Measurements from ENCODE around the gene ZNF860.

Gene ZNF860

DNA sequence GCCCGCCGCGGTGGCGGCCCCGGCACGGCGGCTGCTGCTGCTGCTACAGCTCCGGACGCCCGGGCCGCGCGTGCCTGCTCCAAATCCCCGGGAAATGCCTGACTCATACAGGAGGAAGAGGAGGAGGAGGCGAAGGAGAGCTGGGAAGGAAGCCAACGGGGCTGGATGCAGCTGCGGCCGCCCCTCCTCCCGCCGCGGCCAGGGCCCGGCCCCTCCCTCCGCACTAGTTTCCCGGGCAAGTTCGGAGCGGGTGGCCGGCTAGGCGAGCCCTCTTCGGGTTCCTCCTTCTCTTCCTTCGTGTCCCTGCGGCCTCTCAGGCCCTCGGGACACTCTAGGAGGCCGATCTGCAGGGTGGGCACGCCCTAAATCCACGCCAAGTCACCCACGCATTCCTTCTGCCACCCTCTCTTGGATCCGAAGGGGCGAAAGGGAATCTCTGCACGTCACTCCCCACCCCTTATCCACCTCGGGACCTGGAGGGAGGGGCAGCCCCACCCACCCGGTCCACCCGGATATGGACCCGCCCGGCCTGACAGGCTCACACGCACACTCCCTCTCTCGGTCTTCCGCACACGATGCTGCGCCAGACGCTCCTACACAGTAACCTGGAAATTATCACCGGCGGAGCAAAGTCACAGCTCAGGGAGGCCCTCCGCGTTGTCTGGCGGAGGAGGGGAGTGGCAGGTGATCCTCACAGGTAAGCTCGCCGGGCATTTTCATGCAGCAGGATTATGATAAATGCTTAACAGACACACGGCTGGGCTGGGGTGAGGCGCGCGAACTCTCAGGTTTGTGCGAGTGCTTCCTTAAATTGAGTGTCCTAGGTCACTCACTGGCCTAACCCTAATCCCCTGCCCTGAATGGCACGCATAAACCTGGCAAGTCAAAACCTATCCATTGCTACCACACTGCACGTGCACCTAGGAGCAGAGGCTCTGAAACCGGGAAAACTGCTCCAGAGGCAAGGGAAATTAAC, at the start of gene ZNF860, which contains the start of gene OSBPL10:
TSS of gene ZNF860 (plus strand) at position 545 of the 976 bp plus-strand sequence. CDS start 7,330 bp downstream, outside the sequence.
TSS of gene OSBPL10 (minus strand) at position 57 of the 976 bp plus-strand sequence. CDS start 83 bp downstream, outside the sequence.
- peak; percentile 61 for DNase-seq

GRCh38 chr3:31932990-31933389, 48.6 kb upstream of the ZNF860 start:
- no peak for DNase-seq

DNA sequence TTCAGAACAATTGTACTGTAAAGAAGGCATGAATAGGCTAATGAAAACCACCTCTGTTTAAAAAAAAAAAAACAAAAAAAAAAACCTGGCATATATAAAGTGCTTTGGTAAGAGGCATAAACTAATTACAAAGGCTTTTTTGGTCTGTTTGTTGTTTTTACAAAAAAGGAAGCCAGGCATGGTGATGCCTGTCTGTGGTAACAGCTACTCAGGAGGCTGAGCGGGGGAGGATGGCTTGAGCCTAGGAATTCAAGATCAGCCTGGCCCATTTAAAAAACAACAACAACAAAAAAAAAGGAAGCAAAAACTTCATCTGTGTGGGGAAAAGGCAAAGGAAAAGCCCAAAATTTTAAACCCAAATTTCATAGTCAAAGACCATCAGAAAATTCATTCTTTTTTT, 47.5 kb upstream of the ZNF860 start:
- DNase-seq = no peak

DNA sequence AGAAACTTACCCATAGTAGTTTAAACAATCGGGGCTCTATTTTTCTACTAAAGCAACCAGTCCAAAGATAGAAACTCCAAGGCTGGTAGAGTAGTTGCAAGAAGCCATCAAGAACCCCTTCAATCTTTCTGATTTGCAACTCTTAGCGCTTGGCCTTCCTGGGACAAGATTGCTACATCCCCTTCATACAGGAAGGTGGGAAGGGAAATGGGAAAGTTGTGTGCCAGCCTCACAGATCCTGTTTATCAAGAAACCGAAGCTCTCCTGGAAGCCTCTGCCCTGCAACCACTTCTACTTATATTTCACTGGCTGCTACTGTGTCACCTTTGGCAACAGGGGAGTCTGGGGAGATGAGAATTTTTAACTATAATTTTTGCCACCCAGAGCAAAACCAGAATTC, 46.7 kb upstream of the ZNF860 start:
- no peak for DNase-seq

DNA sequence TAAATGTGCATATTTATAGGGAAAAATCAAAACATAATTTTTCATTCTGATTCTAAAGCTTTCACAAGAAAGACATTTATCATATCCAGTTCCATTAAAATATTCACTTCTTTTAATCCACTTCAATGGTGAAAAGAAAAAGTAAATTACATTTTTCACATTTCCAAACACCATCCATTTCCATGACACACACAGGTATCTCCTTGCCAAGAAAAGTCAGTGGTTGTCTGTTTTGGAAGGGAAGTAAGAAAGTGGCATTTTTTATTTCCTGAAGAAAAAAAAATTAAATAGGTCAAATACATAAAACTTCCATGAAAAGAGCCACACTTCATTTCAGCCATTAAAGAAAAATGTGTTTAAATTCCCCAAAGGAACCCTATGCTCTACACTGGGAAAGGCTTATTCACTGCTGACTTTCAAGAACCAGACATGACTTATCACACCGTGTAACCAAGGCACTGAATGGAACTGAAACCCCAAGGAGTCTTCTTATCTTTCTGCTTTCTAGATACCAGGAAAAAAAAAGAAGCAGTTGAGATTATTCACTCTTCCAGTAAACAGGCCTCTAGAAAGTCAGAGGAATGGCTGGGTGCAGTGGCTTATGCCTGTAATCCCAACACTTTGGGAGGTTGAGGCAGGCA, 45.0 kb upstream of the ZNF860 start:
- no peak for DNase-seq

DNA sequence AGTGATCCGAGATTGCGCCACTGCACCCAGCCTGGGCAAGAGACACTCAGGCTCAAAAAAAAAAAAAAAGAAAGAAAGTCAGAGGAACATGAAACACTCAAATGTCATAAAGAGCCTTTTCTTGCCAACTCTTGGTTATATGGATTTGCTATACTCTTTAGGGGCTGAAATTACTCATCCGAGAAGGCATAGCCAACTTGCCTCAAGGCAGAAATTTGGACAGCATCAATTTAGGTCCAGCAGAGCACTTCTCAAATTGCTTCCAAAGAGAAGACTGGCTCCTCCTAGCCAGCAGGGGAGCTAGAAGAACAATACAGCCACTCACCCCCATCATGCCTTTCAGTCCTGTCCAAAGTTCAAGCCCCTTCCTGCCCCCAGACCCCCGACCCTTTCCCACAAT, 44.3 kb upstream of the ZNF860 start:
- no peak for DNase-seq

DNA sequence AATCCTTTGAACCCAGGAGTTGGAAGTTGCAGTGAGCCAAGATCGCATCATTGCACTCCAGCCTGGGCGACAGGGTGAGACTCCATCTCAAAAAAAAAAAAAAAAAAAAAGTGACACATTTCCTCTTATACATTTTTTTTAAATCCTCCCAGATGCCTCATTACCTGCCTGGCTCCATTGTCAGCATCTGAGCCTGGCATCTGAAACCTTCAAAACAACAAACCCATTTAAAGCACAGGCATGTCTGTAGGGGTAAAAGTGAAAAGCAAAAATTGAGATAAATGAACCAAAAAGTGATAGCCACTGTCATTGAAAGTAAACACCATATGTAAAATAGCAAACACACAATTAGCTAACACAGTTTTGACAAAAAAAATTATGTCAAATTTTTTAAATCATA, 39.1 kb upstream of the ZNF860 start:
- DNase-seq = no peak

- DNase-seq = no peak
Measured at GRCh38 chr3:31943041-31943440, 38.5 kb upstream of the ZNF860 start.

- DNase-seq = no peak
Measured at GRCh38 chr3:31945738-31946052, 35.9 kb upstream of the ZNF860 start.

DNA sequence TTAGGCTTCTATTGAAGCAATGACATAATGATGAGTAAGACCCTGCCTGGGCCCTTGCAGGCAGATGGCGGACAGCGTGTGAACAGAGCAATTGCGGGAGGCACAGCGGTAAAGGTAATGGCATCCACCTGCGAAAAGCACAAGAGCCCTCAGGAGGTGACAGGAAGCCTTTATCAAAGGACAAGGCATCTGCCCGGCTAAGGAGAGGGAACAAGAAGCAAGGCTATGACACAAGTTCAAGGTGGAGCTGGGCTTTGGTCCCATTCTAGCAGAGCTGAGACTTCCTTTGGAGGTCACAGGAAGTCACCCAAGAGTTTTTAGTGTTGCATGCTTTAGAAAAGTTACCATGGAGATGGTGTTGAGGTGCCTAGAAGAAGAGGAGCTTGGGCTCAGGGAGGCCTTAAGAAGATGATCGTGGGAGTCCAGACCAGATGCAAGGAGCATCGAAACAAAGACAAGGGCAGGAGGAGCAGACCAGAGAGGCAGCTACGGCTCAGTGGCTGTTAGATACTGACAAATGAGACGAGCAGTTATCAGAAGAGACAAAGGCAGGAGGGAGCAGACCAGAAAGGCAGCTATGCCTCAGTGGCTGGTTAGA, 35.0 kb upstream of the ZNF860 start:
- DNase-seq = no peak

DNA sequence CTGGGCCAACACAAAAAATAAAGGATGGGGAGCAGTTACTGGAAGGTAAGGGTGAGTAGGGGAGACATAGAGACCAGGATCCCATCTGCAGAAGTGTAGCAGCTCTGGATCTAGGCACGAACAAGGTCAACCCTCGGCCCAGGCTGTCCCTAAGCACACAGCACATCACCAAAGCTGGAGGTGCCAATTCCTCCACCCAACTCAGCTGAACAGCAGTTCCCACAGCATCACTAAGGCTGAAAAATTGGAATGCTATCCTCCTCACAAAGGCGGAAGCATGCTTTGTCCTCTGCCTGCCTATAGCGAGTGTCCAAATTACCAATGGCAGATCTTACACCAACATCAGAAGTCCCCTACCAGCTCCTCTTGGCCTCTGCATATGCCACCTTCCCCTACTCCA, 34.4 kb upstream of the ZNF860 start:
- DNase-seq = no peak

- no peak for DNase-seq
Measured at GRCh38 chr3:31947671-31948091, 33.9 kb upstream of the ZNF860 start.

DNA sequence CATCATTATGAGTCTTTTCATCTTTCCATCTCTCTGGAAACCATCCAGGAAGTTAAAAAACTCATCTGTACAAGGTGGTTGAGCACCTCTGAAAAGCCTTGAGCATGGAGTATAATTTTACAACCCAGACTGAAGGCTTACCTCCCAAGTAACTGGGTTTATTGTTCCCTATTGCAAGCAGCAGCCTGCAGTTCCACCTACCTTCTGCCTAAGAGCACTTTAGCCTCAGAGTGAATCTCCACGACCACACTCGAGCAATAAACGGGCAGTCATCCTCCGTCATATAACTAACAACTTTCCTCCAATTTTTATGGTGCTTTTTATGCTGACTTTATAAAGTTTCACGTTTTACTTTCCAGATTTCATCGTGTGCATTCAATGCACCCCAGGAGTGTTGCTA, 33.3 kb upstream of the ZNF860 start:
- no peak for DNase-seq

DNA sequence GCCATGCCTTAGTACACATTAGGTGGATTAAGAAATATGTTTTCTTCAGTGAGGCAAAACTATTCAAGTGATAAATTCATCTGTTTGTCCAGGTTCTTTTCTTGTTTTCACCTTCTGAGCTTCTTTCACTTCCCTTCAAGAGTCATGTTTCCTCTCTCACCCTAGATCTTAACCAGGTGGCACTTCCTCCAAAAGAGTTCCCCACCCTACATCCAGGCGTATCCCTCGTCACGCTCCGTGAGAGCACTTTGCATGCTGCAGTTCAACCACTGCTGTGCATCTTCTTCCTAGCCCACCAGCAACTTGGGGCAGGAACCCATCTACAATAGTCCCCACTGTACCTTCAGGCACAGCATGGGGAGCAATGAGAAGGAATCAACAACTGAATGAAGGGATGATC, 29.3 kb upstream of the ZNF860 start:
- DNase-seq = no peak

DNA sequence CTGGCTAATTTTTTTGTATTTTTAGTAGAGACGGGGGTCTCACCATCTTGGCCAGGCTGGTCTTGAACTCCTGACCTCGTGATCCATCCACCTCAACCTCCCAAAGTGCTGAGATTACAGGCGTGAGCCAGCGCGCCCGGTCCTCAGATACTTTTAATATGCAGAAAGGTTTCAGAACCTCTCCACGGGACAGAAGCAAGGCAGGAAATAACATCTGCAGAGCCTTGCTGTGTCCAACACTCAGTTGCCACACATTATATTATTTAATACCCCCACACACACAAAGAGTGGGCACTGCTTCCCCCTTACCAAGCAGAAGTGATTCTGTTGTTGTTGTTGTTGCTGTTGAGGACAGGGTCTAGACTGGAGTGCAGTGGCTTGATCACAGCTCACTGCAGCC, 28.5 kb upstream of the ZNF860 start:
- no peak for DNase-seq

- DNase-seq = no peak
Measured at GRCh38 chr3:31953636-31954035, 27.9 kb upstream of the ZNF860 start.

GRCh38 chr3:31955581-31955980, 26.0 kb upstream of the ZNF860 start:
- DNase-seq = no peak

DNA sequence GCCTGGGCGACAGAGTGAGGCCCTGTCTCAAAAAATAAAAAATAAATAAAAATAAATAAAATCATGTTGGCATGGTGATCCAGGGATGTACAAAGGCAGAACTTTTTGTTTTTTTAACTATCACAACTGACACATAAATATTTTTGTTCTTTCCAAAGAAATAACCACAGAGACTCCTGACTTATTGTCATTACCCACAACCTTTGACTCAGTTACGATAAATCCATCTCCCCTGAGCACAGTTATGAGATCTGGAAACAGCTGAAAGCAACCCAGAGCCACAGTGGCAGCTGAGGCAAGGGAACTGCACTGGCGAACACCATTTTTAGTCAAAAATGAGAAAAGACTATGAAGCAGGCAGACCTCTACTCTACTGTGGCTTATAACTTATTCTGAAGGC, 24.4 kb upstream of the ZNF860 start:
- no peak for DNase-seq

- no peak for DNase-seq
Measured at GRCh38 chr3:31958701-31959152, 22.8 kb upstream of the ZNF860 start.

DNA sequence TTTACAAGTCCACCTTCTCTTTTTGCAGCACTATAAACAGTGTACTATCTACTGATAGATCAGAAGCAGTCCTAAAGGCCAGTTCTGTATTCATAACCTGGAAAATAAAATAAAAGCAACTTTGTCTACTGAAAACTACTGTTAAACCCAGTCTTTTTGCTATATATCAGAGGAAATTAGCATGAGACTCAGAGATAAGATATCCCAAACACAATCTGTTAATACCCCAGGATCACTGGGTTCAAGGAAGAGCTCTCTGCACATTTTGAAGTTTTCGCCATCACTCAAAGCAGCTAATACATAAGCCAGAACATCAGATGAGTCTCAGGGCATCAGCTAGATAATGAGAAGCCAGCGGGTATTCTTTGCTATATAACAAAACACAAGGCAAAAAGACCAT, 22.3 kb upstream of the ZNF860 start:
- no peak for DNase-seq

DNA sequence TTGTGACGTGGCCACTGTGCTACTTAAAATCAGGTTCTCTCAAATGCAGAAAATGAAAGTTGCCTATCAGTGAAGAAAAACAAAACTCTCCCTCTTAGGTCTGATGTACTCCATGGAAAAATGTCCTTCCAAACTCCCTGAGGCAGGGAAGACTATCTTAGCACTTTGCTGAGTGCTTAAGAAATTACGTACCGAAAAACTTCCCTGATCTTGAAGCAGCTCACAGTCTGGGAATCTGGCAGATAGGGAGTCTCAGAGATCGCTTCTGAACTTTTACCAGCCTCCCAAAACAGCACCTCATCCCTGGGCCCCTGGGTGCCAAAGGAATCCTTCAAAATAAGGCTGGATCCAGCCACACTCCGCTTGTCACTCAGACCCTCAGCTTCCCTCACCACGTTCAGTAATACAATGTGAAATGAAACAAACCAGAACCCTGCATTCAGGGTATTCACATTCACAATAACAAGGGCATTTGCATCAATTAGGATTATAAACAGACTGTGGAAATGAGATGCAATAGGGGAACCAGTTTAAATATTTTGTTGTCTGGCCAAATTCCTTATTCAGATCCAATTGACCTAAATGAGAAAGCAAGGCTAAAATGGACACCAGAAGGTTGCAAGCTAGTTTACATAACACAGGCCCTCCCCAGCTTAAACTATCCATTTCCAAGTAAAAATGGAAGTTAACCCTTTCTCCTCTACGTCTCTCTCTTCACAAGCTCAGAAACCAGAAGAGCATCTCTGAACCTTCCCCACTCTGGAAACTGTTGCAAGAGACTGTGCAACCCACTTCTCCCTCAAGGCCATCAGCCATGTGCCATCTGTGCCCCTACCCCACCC, 21.4 kb upstream of the ZNF860 start:
- DNase-seq = no peak

GRCh38 chr3:31960793-31961431, 20.6 kb upstream of the ZNF860 start:
- DNase-seq = no peak

Measured in activated CD8-positive, alpha-beta memory T cell treated with anti-CD3 and anti-CD28 coated beads for 24 hours (primary cell).